OCI-LY3 (cell line): ENCODE measurements around the gene MPRIP.

Experiments
- CTCF ChIP-seq: fragments of 200-600, 300-600 bp; sonication (generic); IDR thresholded peaks from 2 replicates; pipeline ENCODE4 v1.5.1; 2014; ENCODE audit warnings: antibody characterized with exemption, low read length, low read depth
- EZH2phosphoT487 ChIP-seq: fragments of 200-600 bp; shearing (Covaris generic); IDR thresholded peaks from 2 replicates; pipeline ENCODE4 v1.6.1; 2018; ENCODE audit warnings: antibody characterized with exemption, mixed run types, low read depth

- TF ChIP-seq CTCF (no peak), EZH2phosphoT487 (no peak)
Measured at GRCh38 chr17:17183744-17184143, 141.5 kb downstream of the MPRIP start.
